Neutrophil (primary cell): Measurements from ENCODE around the gene LYVE1.

ENCODE experiments used
- H3K27ac ChIP-seq: fragments of 200-600 bp; sonication (generic); 2 replicates; pipeline ENCODE4 v1.5.1; 2016; ENCODE audit warnings: mild to moderate bottlenecking, moderate library complexity
- H3K27me3 ChIP-seq: fragments of 200-600 bp; sonication (generic); 2 replicates; pipeline ENCODE4 v1.6.0; 2016; ENCODE audit warnings: mild to moderate bottlenecking
- H3K36me3 ChIP-seq: fragments of 200-600 bp; sonication (generic); 2 replicates; pipeline ENCODE4 v1.5.1; 2017
- H3K4me1 ChIP-seq, 2 experiments: fragments of 200-600 bp in 1 of 2; sonication (generic) in 1 of 2; 1 replicate in 1 of 2; 2 replicates in 1 of 2; pipeline versions ENCODE4 v1.5.1 to v1.6.1; 2013 to 2016; ENCODE audit warnings: low read depth in 1 of 2, low read length in 1 of 2, mild to moderate bottlenecking in 1 of 2, moderate library complexity in 1 of 2; ENCODE audit not compliant: control insufficient read depth in 1 of 2, insufficient read depth in 1 of 2
- H3K4me3 ChIP-seq, 2 experiments: fragments of 200-600 bp in 1 of 2; sonication (generic) in 1 of 2; 1 replicate in 1 of 2; 2 replicates in 1 of 2; pipeline ENCODE4 v1.5.1; 2013 to 2016; ENCODE audit warnings: low read depth in 1 of 2, low read length in 1 of 2, mild to moderate bottlenecking in 1 of 2, moderate library complexity in 1 of 2
- H3K9me3 ChIP-seq: fragments of 200-600 bp; sonication (generic); 2 replicates; pipeline ENCODE4 v1.5.1; 2016
- CTCF ChIP-seq: fragments of 200-600 bp; sonication (generic); IDR thresholded peaks from 2 replicates; pipeline ENCODE4 v1.5.1; 2016; ENCODE audit warnings: antibody characterized with exemption

LYVE1 gene

DNA sequence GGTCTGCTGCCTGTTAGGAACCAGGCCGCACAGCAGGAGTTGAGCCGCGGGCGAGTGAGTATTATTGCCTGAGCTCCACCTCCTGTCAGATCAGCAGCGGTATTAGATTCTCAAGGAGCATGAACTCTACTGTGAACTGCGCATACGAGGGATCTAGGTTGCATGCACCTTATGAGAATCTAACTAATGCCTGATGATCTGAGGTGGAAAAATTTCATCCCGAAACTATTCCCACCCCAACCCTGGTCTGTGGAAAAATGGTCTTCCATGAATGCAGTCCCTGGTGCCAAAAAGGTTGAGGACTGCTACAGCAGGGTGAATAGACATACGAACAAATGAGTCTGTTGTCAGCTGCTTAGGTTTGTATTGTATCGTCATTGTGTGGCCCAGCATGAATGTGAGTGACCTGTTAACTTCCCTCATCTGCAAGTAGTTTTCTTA, 57.3 kb downstream of the LYVE1 start:
- TF ChIP-seq CTCF, result no peak
- no peak overlapping the region for H3K27ac ChIP-seq
- no peaks in the 10 kb centered on the region for H3K27me3 ChIP-seq
- peaks cover 42% of the 10 kb centered on the region for H3K36me3 ChIP-seq
- H3K4me3 ChIP-seq, result no peak overlapping the region
- no peaks in the 10 kb centered on the region for H3K9me3 ChIP-seq
- peaks cover 4 to 9% of the 10 kb centered on the region in 2 experiments for H3K4me1 ChIP-seq
